Left lung (tissue), 10 donors: Measurements from ENCODE around the gene SURF4. TPM values are rescaled to one million over a fixed set of nuclear protein-coding genes. Genes with fewer than 3 reads are reported as not detected.
"Not testable (repeated sequence)": the region's sequence is repeated elsewhere in the genome, so short reads cannot be mapped to it uniquely, and the experiment has no call there.

ENCODE experiments used
- ATAC-seq: fragments of 200-7000 bp; cut with Tn5 transposase; one replicate; pipeline ENCODE4 v1.9.1; 2020; ENCODE audit warnings: moderate library complexity
- DNase-seq, 4 donors: peaks; one replicate each; pipeline ENCODE4 v3.0.0-alpha.2; 2013 to 2020
- H3K27ac ChIP-seq, 2 donors: fragments of 200-600 bp; sonication (generic) in 1 of 2; one replicate each; pipeline versions ENCODE4 v1.5.0 to v1.8.0; 2020 to 2021
- H3K27me3 ChIP-seq, 2 donors: fragments of 200-600 bp; sonication (generic) in 1 of 2; one replicate each; pipeline versions ENCODE4 v1.5.0 to v1.8.0; 2020 to 2021
- H3K36me3 ChIP-seq, 2 donors: fragments of 200-600 bp; sonication (generic) in 1 of 2; one replicate each; pipeline versions ENCODE4 v1.5.0 to v1.8.0; 2020 to 2021
- H3K4me1 ChIP-seq, 2 donors: fragments of 200-600 bp; one replicate each; pipeline ENCODE4 v1.8.0; 2021
- H3K4me3 ChIP-seq, 2 donors: fragments of 200-600 bp; sonication (generic) in 1 of 2; one replicate each; pipeline versions ENCODE4 v1.5.0 to v1.8.0; 2020 to 2021; ENCODE audit warnings: mild to moderate bottlenecking in 1 of 2
- H3K9me3 ChIP-seq, 2 donors: fragments of 200-600 bp; sonication (generic) in 1 of 2; one replicate each; pipeline versions ENCODE4 v1.5.0 to v1.8.0; 2020 to 2021
- CTCF ChIP-seq, 2 donors: fragments of 200-600 bp; sonication (generic) in 1 of 2; IDR thresholded peaks; one replicate each; pipeline versions ENCODE4 v1.5.0 to v1.8.0; 2021; ENCODE audit warnings: antibody characterized with exemption in 2 of 2
- intact Hi-C, 2 donors: fragments of 100-400 bp; cut with DNase I; formaldehyde crosslinking; loops; one replicate each; pipeline versions ENCODE4 v1.11.2 to v1.14.2; 2022
- polyA plus RNA-seq, 6 donors: library from polyadenylated mRNA; unstranded; fragments of 120-200 nt; gene quantifications; one replicate each; pipeline ENCODE4 v1.2.1, GENCODE V29; 2013; ENCODE audit not compliant: insufficient read length in 6 of 6
- total RNA-seq, 2 donors: library from RNA; stranded (reverse); fragmentation: NEBNext Ultra II Directional; extraction: Animal tissue kit (Norgen Biotek cat#: 25700); gene quantifications; one replicate each; pipeline ENCODE4 v1.2.1, GENCODE V29; 2021
- donor health status: DM: no; HTN: yes; CAD: no.
- donor health status: DM: no; HTN: no; CAD: no.

SURF4 gene
- total and polyA plus RNA-seq, 8 donors, result 117 to 252 (median 132) TPM

GRCh38 chr9:133322701-133323100 is 53.2 kb downstream of the SURF4 start:
- no peak for TF ChIP-seq CTCF (IDR thresholded peaks at IDR 0.05)
- no peak for ATAC-seq
- Histone ChIP-seq H3K4me1 (no peaks in the 10 kb centered on the region), H3K27ac (no peak overlapping the region), H3K27me3 (peaks cover 0 to 5% of the 10 kb centered on the region in 2 donors), H3K9me3 (no peaks in the 10 kb centered on the region), H3K36me3 (no peaks in the 10 kb centered on the region), H3K4me3 (no peak overlapping the region)
- DNase-seq, result peak in 1 of 4 donors; percentile 28
- intact Hi-C loops, result no loop called here

GRCh38 chr9:133321411-133321935 is 54.4 kb downstream of the SURF4 start:
- no peaks in the 10 kb centered on the region for H3K36me3 ChIP-seq
- H3K9me3 ChIP-seq, result no peaks in the 10 kb centered on the region
- H3K4me3 ChIP-seq, result no peak overlapping the region
- peak in 1 of 4 donors; percentile 47 for DNase-seq
- no peak overlapping the region for H3K27ac ChIP-seq
- no peak for ATAC-seq
- TF ChIP-seq CTCF (IDR thresholded peaks at IDR 0.05), result no peak
- H3K27me3 ChIP-seq, result peaks cover 0 to 5% of the 10 kb centered on the region in 2 donors
- H3K4me1 ChIP-seq, result no peaks in the 10 kb centered on the region
- intact Hi-C loops, result no loop called here

- no peak for TF ChIP-seq CTCF (IDR thresholded peaks at IDR 0.05)
- Histone ChIP-seq H3K4me1 (no peaks in the 10 kb centered on the region), H3K9me3 (no peaks in the 10 kb centered on the region), H3K36me3 (no peaks in the 10 kb centered on the region), H3K27me3 (peaks cover 0 to 5% of the 10 kb centered on the region in 2 donors), H3K27ac (no peak overlapping the region), H3K4me3 (no peak overlapping the region)
- intact Hi-C loops, result no loop called here
- ATAC-seq, result no peak
- DNase-seq, result peak in 1 of 4 donors; percentile 44
Observed at GRCh38 chr9:133320421-133320881, 55.4 kb downstream of the SURF4 start.

- ATAC-seq, intact Hi-C loops, H3K36me3 ChIP-seq, H3K4me3 ChIP-seq, H3K27me3 ChIP-seq, H3K27ac ChIP-seq, H3K9me3 ChIP-seq, H3K4me1 ChIP-seq: not testable (repeated sequence)
- DNase-seq, result peak in 1 of 4 donors; percentile 54
Observed at GRCh38 chr9:133317551-133317950, 58.3 kb downstream of the SURF4 start.

- Histone ChIP-seq H3K27ac (no peak overlapping the region), H3K27me3 (no peaks in the 10 kb centered on the region), H3K4me3 (no peak overlapping the region), H3K9me3 (no peaks in the 10 kb centered on the region), H3K4me1 (no peaks in the 10 kb centered on the region), H3K36me3 (no peaks in the 10 kb centered on the region)
- intact Hi-C loops, result no loop called here
- DNase-seq (no peak), ATAC-seq (no peak)
- TF ChIP-seq CTCF (IDR thresholded peaks at IDR 0.05), result no peak
Observed at GRCh38 chr9:133315997-133316396, 59.9 kb downstream of the SURF4 start.

Other genes starting within 250 kb of the SURF4 start
- gene GBGT1, start 212.1 kb downstream of the SURF4 start, total RNA-seq, result 10 to 100 TPM; 22.2 to 45.1 TPM
- gene GBGT1, start 212.1 kb downstream of the SURF4 start, polyA plus RNA-seq, result 1 to 10 TPM; 2.7 to 5.7 (median 4.6) TPM
- not detected for gene OBP2B, start 166.8 kb downstream of the SURF4 start, total RNA-seq
- not detected for gene OBP2B, start 166.8 kb downstream of the SURF4 start, polyA plus RNA-seq
- 1 to 10 TPM; 5.7 to 7.9 TPM for gene ABO, start 100.9 kb downstream of the SURF4 start, total RNA-seq
- 1 to 10 TPM; 2.6 to 6.3 (median 4.3) TPM for gene ABO, start 100.9 kb downstream of the SURF4 start, polyA plus RNA-seq
- gene SURF6, start 39.9 kb downstream of the SURF4 start, total RNA-seq, result 10 to 100 TPM; 10.9 to 16.7 TPM
- 10 to 100 TPM; 25.6 to 31.4 (median 26.6) TPM for gene SURF6, start 39.9 kb downstream of the SURF4 start, polyA plus RNA-seq
- gene MED22, start 27.9 kb downstream of the SURF4 start, total RNA-seq, result 10 to 100 TPM; 21.8 to 29.2 TPM
- 10 to 100 TPM; 23.2 to 28.2 (median 26.3) TPM for gene MED22, start 27.9 kb downstream of the SURF4 start, polyA plus RNA-seq
- gene RPL7A, start 27.8 kb downstream of the SURF4 start, total RNA-seq, result 1,000 to 10,000 TPM; 1,624 to 1,706 TPM
- gene RPL7A, start 27.8 kb downstream of the SURF4 start, polyA plus RNA-seq, result 1,000 to 10,000 TPM; 2,858 to 3,322 (median 3,107) TPM
- 10 to 100 TPM; 40.4 to 46.1 TPM for gene SURF1, start 19.6 kb downstream of the SURF4 start, total RNA-seq
- gene SURF1, start 19.6 kb downstream of the SURF4 start, polyA plus RNA-seq, result 10 to 100 TPM; 27.9 to 35.2 (median 30.2) TPM
- gene SURF2, start 19.5 kb downstream of the SURF4 start, total RNA-seq, result 10 to 100 TPM; 11.8 to 16.2 TPM
- gene SURF2, start 19.5 kb downstream of the SURF4 start, polyA plus RNA-seq, result 10 to 100 TPM; 14.9 to 23.0 (median 16.8) TPM
- gene STKLD1, start 306 bp upstream of the SURF4 start, total RNA-seq, result under 1 TPM; 0.82 to 0.99 TPM
- 1 to 10 TPM; 3.0 to 6.1 (median 3.6) TPM for gene STKLD1, start 306 bp upstream of the SURF4 start, polyA plus RNA-seq
- gene REXO4, start 42.0 kb upstream of the SURF4 start, total RNA-seq, result 10 to 100 TPM; 16.9 to 23.4 TPM
- 10 to 100 TPM; 27.2 to 29.1 (median 28.1) TPM for gene REXO4, start 42.0 kb upstream of the SURF4 start, polyA plus RNA-seq
- gene ADAMTS13, start 46.3 kb upstream of the SURF4 start, total RNA-seq, result 1 to 10 TPM; 1.2 to 4.1 TPM
- gene ADAMTS13, start 46.3 kb upstream of the SURF4 start, polyA plus RNA-seq, result 10 to 100 TPM in 1 of 6 donors, 1 to 10 TPM in 5; 5.9 to 11.1 (median 8.4) TPM
- 10 to 100 TPM; 26.2 to 48.4 TPM for gene CACFD1, start 83.9 kb upstream of the SURF4 start, total RNA-seq
- 10 to 100 TPM; 17.7 to 31.2 (median 25.4) TPM for gene CACFD1, start 83.9 kb upstream of the SURF4 start, polyA plus RNA-seq
- gene SLC2A6, start 103.0 kb upstream of the SURF4 start, total RNA-seq, result 10 to 100 TPM in 1 of 2 donors, 1 to 10 TPM in 1; 7.8 to 22.4 TPM
- 1 to 10 TPM; 1.9 to 5.4 (median 2.6) TPM for gene SLC2A6, start 103.0 kb upstream of the SURF4 start, polyA plus RNA-seq
- not detected for gene MYMK, start 148.9 kb upstream of the SURF4 start, total RNA-seq
- gene MYMK, start 148.9 kb upstream of the SURF4 start, polyA plus RNA-seq, result not detected
- 10 to 100 TPM; 17.3 to 18.5 TPM for gene ADAMTSL2, start 158.6 kb upstream of the SURF4 start, total RNA-seq
- gene ADAMTSL2, start 158.6 kb upstream of the SURF4 start, polyA plus RNA-seq, result 10 to 100 TPM in 4 of 6 donors, 1 to 10 TPM in 2; 8.0 to 18.3 (median 10.6) TPM
- gene FAM163B, start 233.3 kb upstream of the SURF4 start, total RNA-seq, result under 1 TPM in 1 of 2 donors, not detected in 1; 0.23 TPM
- 1 to 10 TPM in 5 of 6 donors, under 1 TPM in 1; 0.61 to 2.7 (median 1.7) TPM for gene FAM163B, start 233.3 kb upstream of the SURF4 start, polyA plus RNA-seq